ENCODE measurements around the gene RAB1B. TPM values are rescaled to one million over a fixed set of nuclear protein-coding genes. Genes with fewer than 3 reads are reported as not detected.
"Not testable (repeated sequence)": the region's sequence is repeated elsewhere in the genome, so short reads cannot be mapped to it uniquely, and the experiment has no call there.

The RAB1B gene
- polyA plus RNA-seq, 6 donors from 2014 or later = 10.3 to 13.3 (median 12.2) TPM

DNA sequence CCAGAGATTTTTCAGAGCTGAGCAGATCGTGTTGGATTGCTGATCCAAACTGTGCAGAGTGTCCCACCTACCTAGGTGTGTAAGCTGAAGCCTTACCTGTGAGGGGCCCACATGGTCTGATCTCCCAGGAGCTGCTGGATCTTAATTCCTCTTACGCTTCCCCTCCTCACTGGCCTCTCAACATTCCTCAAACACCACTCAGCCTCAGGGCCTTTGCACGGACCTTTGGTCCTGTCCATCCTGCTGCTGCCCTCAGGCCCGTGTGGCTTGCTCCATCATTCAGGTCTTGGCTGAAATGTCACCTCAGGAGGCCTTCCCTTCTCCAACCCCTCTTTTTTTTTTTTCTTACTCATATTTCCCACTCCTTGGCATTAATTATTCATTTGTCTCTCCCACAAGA, 21.1 kb upstream of the RAB1B start:
- DNase-seq (no peak), ATAC-seq (ENCODE audit: low read depth in 2 of 2) (no peak)
- peaks cover 0 to 19% of the 10 kb centered on the region in 2 donors for H3K36me3 Mint-ChIP-seq
- peaks cover 0 to 2% (median 0%) of the 10 kb centered on the region in 7 donors for H3K9me3 Mint-ChIP-seq
- H3K27me3 Mint-ChIP-seq = no peaks in the 10 kb centered on the region
- peak overlapping the region in 4 of 6 donors; percentile 12 to 81 (median 24) for H3K27ac Mint-ChIP-seq
- H3K4me3 Mint-ChIP-seq = no peak overlapping the region
- H3K4me1 Mint-ChIP-seq = peaks cover 12 to 34% (median 32%) of the 10 kb centered on the region in 3 donors

- H3K27ac Mint-ChIP-seq = peak overlapping the region in 4 of 6 donors; percentile 4 to 63 (median 26)
- peaks cover 0 to 2% (median 0%) of the 10 kb centered on the region in 7 donors for H3K9me3 Mint-ChIP-seq
- no peaks in the 10 kb centered on the region for H3K27me3 Mint-ChIP-seq
- peaks cover 12 to 30% (median 29%) of the 10 kb centered on the region in 3 donors for H3K4me1 Mint-ChIP-seq
- H3K36me3 Mint-ChIP-seq = peaks cover 0 to 14% of the 10 kb centered on the region in 2 donors
- DNase-seq = no peak
- peak overlapping the region in 1 of 8 donors; percentile 5 for H3K4me3 Mint-ChIP-seq
- no peak for ATAC-seq (ENCODE audit: low read depth in 2 of 2)
These were observed 20.6 kb upstream of the RAB1B start for GRCh38 chr11:66247801-66248200.

DNA sequence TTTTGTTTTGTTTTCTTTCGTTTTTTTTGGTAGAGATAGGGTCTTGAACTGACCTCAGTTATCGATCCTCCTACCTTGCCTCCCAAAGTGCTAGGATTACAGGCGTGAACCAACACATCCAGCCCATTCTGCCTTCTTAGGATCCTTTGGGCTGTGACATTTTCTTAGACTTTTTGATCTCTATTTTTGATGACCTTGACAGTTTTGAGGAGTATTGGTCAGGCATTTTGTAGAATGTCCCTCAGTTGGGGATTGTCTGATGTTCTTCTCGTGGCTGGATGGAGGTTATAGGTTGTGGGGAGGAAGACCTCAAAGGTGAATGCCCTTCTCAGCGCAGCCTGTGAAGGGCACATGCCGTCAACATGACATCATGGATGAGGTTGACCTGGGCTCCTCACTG, 19.5 kb upstream of the RAB1B start:
- H3K27me3 Mint-ChIP-seq = no peaks in the 10 kb centered on the region
- ATAC-seq (ENCODE audit: low read depth in 2 of 2) (no peak), DNase-seq (no peak)
- peaks cover 0 to 7% of the 10 kb centered on the region in 2 donors for H3K36me3 Mint-ChIP-seq
- peaks cover 18 to 25% (median 25%) of the 10 kb centered on the region in 3 donors for H3K4me1 Mint-ChIP-seq
- H3K27ac Mint-ChIP-seq = peak overlapping the region in 1 of 6 donors; percentile 80
- H3K9me3 Mint-ChIP-seq = peaks cover 0 to 2% (median 0%) of the 10 kb centered on the region in 7 donors
- peak overlapping the region in 1 of 8 donors; percentile 22 for H3K4me3 Mint-ChIP-seq

DNA sequence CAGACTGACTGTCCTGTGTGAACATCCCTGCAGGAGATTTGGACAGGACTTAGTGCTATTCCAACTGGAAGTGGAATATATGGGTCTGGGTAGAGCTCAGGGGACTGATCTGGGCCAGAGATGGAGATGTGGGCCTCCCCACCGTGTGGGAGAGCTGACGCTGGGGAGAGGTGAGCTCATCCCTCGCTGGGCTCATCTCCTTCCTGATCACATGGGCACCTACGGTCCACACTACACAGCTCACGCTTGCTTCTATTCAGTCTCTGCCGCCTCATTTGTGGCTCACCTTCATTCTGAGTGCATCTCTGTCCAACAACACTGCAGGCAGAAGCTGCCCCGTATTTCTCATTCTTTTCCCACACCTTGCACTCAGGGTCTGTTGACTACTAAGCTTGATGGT, 16.6 kb upstream of the RAB1B start:
- peaks cover 20 to 27% (median 21%) of the 10 kb centered on the region in 3 donors for H3K4me1 Mint-ChIP-seq
- no peak for ATAC-seq (ENCODE audit: low read depth in 2 of 2)

DNA sequence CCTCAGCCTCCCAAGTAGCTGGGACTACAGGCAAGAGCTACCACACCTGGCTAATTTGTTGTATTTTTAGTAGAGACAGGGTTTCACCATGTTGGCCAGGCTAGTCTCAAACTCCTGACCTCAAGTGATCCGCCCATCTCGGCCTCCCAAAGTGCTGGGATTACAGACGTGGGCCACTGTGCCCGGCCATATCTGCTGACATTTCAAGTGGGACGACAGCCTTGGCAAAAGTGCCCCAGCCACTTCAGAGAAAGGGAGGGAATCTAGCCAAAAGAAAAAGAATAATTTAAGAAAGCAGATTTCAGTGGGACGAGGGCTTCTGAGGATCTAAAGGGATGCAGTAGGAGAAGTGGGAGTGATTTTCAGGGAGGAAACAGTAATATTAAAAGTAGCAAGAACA, 15.4 kb upstream of the RAB1B start:
- Mint-ChIP-seq H3K27ac (peak overlapping the region in 3 of 6 donors; percentile 49 to 83 (median 79)), H3K4me3 (peak overlapping the region in 1 of 8 donors; percentile 62), H3K4me1 (peaks cover 16 to 25% (median 23%) of the 10 kb centered on the region in 3 donors)
- not testable (repeated sequence) for H3K27me3 Mint-ChIP-seq; H3K36me3 Mint-ChIP-seq; DNase-seq; H3K9me3 Mint-ChIP-seq; ATAC-seq (ENCODE audit: low read depth in 2 of 2)

More for the DNA sequence above, 16.6 kb upstream of the RAB1B start:
- Mint-ChIP-seq H3K27ac (peak overlapping the region in 2 of 6 donors; percentile 29 to 34), H3K27me3 (no peaks in the 10 kb centered on the region), H3K9me3 (peaks cover 0 to 2% (median 0%) of the 10 kb centered on the region in 7 donors), H3K4me3 (no peak overlapping the region), H3K36me3 (no peaks in the 10 kb centered on the region)
- no peak for DNase-seq

DNA sequence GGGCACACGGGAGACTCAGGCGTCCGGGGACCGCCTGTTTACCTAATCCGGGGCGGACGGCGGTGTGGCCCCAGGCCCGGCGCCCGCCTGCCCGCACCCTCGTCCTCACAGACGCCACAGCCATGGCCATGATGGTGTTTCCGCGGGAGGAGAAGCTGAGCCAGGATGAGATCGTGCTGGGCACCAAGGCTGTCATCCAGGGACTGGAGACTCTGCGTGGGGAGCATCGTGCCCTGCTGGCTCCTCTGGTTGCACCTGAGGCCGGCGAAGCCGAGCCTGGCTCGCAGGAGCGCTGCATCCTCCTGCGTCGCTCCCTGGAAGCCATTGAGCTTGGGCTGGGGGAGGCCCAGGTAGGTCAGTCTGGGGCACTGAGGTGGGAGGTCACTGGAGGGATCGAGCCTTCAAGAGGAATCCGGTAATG, 10.0 kb upstream of the RAB1B start:
- DNase-seq = no peak
- no peaks in the 10 kb centered on the region for H3K27me3 Mint-ChIP-seq
- peaks cover 19 to 26% (median 25%) of the 10 kb centered on the region in 3 donors for H3K4me1 Mint-ChIP-seq
- H3K36me3 Mint-ChIP-seq = no peaks in the 10 kb centered on the region
- peak overlapping the region in 4 of 6 donors; percentile 59 to 94 (median 82) for H3K27ac Mint-ChIP-seq
- no peak for ATAC-seq (ENCODE audit: low read depth in 2 of 2)
- H3K9me3 Mint-ChIP-seq = no peaks in the 10 kb centered on the region
- peak overlapping the region; percentile 87 to 96 (median 94) for H3K4me3 Mint-ChIP-seq

GRCh38 chr11:66259225-66259624, 9.2 kb upstream of the RAB1B start:
- no peaks in the 10 kb centered on the region for H3K9me3 Mint-ChIP-seq
- peak overlapping the region in 3 of 6 donors; percentile 62 to 94 (median 87) for H3K27ac Mint-ChIP-seq
- H3K36me3 Mint-ChIP-seq = no peaks in the 10 kb centered on the region

DNA sequence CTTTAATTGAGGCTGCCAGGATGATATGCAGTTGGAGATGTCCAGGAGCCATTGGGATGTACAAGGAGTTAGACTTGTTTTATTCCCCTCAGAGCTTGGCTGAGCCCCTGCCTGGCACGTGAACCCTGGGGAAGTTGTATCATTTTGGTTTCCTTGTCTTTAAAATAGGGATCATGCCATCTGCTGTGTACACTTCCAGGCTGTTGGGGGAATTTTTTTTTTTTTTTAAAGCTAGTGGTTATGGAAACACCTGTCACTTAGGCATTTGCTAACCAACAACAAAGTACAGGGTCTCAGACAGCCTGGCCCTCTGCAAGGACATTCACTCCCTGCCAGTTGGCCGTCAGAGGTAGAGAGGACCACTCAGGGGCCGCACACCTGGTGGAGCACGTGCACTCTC, 8.5 kb upstream of the RAB1B start:
- DNase-seq = no peak
- H3K4me3 Mint-ChIP-seq = peak overlapping the region in 2 of 8 donors; percentile 40 to 94
- H3K27me3 Mint-ChIP-seq = no peaks in the 10 kb centered on the region
- no peaks in the 10 kb centered on the region for H3K9me3 Mint-ChIP-seq
- H3K4me1 Mint-ChIP-seq = peaks cover 21 to 30% (median 26%) of the 10 kb centered on the region in 3 donors
- peak overlapping the region in 1 of 6 donors; percentile 34 for H3K27ac Mint-ChIP-seq
- no peaks in the 10 kb centered on the region for H3K36me3 Mint-ChIP-seq
- no peak for ATAC-seq (ENCODE audit: low read depth in 2 of 2)

More at GRCh38 chr11:66259225-66259624, 9.2 kb upstream of the RAB1B start:
- DNase-seq (no peak), ATAC-seq (ENCODE audit: low read depth in 2 of 2) (no peak)
- H3K4me3 Mint-ChIP-seq = peak overlapping the region in 5 of 8 donors; percentile 5 to 94 (median 60)
- no peaks in the 10 kb centered on the region for H3K27me3 Mint-ChIP-seq
- peaks cover 17 to 26% (median 25%) of the 10 kb centered on the region in 3 donors for H3K4me1 Mint-ChIP-seq

DNA sequence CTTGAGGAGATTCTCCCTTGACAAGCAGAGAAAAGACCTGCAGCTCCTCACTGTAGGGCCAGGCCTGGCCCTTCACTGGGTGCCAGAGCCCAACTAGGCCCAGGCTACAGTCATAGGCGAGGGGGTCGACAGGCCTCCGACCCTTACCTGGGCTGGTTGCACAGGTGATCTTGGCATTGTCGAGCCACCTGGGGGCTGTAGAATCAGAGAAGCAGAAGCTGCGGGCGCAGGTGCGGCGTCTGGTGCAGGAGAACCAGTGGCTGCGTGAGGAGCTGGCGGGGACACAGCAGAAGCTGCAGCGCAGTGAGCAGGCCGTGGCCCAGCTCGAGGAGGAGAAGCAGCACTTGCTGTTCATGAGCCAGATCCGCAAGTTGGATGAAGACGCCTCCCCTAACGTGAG, 6.9 kb upstream of the RAB1B start:
- no peak for ATAC-seq (ENCODE audit: low read depth in 2 of 2)
- Mint-ChIP-seq H3K4me1 (peaks cover 20 to 30% (median 23%) of the 10 kb centered on the region in 3 donors), H3K27me3 (no peaks in the 10 kb centered on the region), H3K36me3 (no peaks in the 10 kb centered on the region), H3K27ac (peak overlapping the region in 1 of 6 donors; percentile 54), H3K4me3 (no peak overlapping the region), H3K9me3 (no peaks in the 10 kb centered on the region)
- no peak for DNase-seq

DNA sequence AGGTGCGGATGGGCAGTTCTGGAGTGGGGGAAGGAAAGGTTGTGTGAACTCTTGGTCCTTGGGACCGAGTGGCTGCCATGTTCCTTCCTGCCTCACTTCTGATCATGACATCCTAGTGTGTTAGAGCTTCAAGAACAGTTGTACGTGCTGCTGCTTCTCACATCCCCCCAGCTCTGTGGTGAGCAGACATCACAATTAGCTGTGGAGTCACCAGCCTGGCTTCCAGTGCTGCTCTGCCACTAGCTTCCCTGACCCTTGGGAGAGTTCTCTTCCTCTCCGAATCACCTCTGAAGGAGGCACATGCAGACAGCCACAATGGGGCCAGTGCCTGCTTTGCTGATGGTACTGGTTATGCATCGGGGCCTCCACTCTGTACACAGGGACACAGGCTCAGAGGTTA, 6.2 kb upstream of the RAB1B start:
- Mint-ChIP-seq H3K27me3 (no peaks in the 10 kb centered on the region), H3K27ac (no peak overlapping the region), H3K4me3 (no peak overlapping the region), H3K36me3 (no peaks in the 10 kb centered on the region), H3K4me1 (peaks cover 19 to 28% (median 22%) of the 10 kb centered on the region in 3 donors), H3K9me3 (no peaks in the 10 kb centered on the region)
- DNase-seq (no peak), ATAC-seq (ENCODE audit: low read depth in 2 of 2) (no peak)

GRCh38 chr11:66262696-66263095, 5.7 kb upstream of the RAB1B start:
- Mint-ChIP-seq H3K4me1 (peaks cover 24 to 30% (median 24%) of the 10 kb centered on the region in 3 donors), H3K27me3 (no peaks in the 10 kb centered on the region), H3K4me3 (peak overlapping the region in 1 of 8 donors; percentile 41), H3K9me3 (no peaks in the 10 kb centered on the region), H3K27ac (peak overlapping the region in 1 of 6 donors; percentile 23), H3K36me3 (no peaks in the 10 kb centered on the region)
- ATAC-seq (ENCODE audit: low read depth in 2 of 2) (no peak), DNase-seq (no peak)

DNA sequence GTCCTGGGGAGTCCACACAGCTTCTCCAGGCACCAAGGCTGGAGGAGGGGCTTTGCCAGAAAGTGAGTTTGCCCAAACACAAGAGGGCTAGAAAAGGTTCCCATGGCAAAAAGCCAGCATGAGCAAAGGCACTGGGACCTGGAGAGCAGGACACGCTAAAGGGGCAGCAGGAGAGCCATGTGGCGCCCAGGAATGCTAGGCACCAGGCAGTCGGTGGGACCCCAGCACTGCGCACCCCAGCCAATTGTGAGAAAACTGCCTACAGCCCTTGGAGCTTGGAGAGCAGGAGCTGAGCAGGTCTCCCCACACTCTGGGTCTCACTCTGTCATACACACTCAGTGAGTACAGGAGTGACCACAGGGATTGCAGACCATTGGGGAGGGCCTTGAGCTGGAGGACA, 5.2 kb upstream of the RAB1B start:
- ATAC-seq (ENCODE audit: low read depth in 2 of 2) (no peak), DNase-seq (no peak)
- no peaks in the 10 kb centered on the region for H3K27me3 Mint-ChIP-seq
- H3K4me3 Mint-ChIP-seq = peak overlapping the region in 1 of 8 donors; percentile 41
- peak overlapping the region in 2 of 6 donors; percentile 23 to 52 for H3K27ac Mint-ChIP-seq
- H3K36me3 Mint-ChIP-seq = no peaks in the 10 kb centered on the region
- H3K9me3 Mint-ChIP-seq = no peaks in the 10 kb centered on the region
- H3K4me1 Mint-ChIP-seq = peaks cover 28 to 33% (median 29%) of the 10 kb centered on the region in 3 donors

- H3K27me3 Mint-ChIP-seq = no peaks in the 10 kb centered on the region
- H3K27ac Mint-ChIP-seq = no peak overlapping the region
- H3K36me3 Mint-ChIP-seq = no peaks in the 10 kb centered on the region
- DNase-seq (no peak), ATAC-seq (ENCODE audit: low read depth in 2 of 2) (no peak)
- H3K4me3 Mint-ChIP-seq = peak overlapping the region in 2 of 8 donors; percentile 12 to 41
- no peaks in the 10 kb centered on the region for H3K9me3 Mint-ChIP-seq
- peaks cover 27 to 30% (median 29%) of the 10 kb centered on the region in 3 donors for H3K4me1 Mint-ChIP-seq
These were observed 4.7 kb upstream of the RAB1B start for GRCh38 chr11:66263785-66264184.

GRCh38 chr11:66264383-66264782, 4.1 kb upstream of the RAB1B start:
- Mint-ChIP-seq H3K4me1 (peaks cover 26 to 30% (median 27%) of the 10 kb centered on the region in 3 donors), H3K9me3 (no peaks in the 10 kb centered on the region), H3K27me3 (no peaks in the 10 kb centered on the region), H3K4me3 (peak overlapping the region in 1 of 8 donors; percentile 41), H3K36me3 (peaks cover 0 to 5% of the 10 kb centered on the region in 2 donors), H3K27ac (peak overlapping the region in 1 of 6 donors; percentile 15)
- ATAC-seq (ENCODE audit: low read depth in 2 of 2) = no peak
- no peak for DNase-seq

All from naive B cell (primary cell).